ENCODE results near the gene LARGE1. TPM values are rescaled to one million over a fixed set of nuclear protein-coding genes. Genes with fewer than 3 reads are reported as not detected.

Gene LARGE1
- total and polyA plus RNA-seq, 10 donors, result 1.9 to 35.8 (median 22.8) TPM

GRCh38 chr22:33652615-33653014 lies 267.7 kb downstream of the LARGE1 start:
- no peak for TF ChIP-seq POLR2A (IDR thresholded peaks at IDR 0.05)
- TF ChIP-seq POLR2AphosphoS5 (IDR thresholded peaks at IDR 0.05), result no peak
- TF ChIP-seq CTCF (IDR thresholded peaks at IDR 0.05 in 8 of 11, conservative IDR thresholded peaks at IDR 0.05 in 3 of 11), result no peak
- H3K4me1 ChIP-seq, result no peaks in the 10 kb centered on the region
- intact Hi-C loops (cut with DNase I; ENCODE audit: low total_unique reads), result no loop called here
- no peak for DNase-seq
- no peak overlapping the region for H3K4me3 ChIP-seq
- H3K36me3 ChIP-seq, result peaks cover 0 to 20% (median 0%) of the 10 kb centered on the region in 6 donors
- H3K27me3 ChIP-seq (replicated peaks in 1 of 7), result no peaks in the 10 kb centered on the region
- no peak overlapping the region for H3K27ac ChIP-seq
- WGBS, 5 donors, result 67 to 88% (median 80%) methylated on average over 5 of the region's 5 CpGs
- peaks cover 0 to 38% (median 8%) of the 10 kb centered on the region in 8 donors for H3K9me3 ChIP-seq

GRCh38 chr22:33650244-33650643 lies 270.0 kb downstream of the LARGE1 start:
- DNase-seq, result no peak
- 85 to 91% (median 89%) methylated on average over 19 to 22 of the region's 22 CpGs for WGBS, 5 donors
- Histone ChIP-seq H3K27ac (no peak overlapping the region), H3K27me3 (replicated peaks in 1 of 7) (no peaks in the 10 kb centered on the region), H3K9me3 (peaks cover 0 to 41% (median 18%) of the 10 kb centered on the region in 8 donors), H3K4me3 (no peak overlapping the region), H3K4me1 (no peaks in the 10 kb centered on the region), H3K36me3 (peaks cover 0 to 20% (median 0%) of the 10 kb centered on the region in 6 donors)
- TF ChIP-seq POLR2AphosphoS5 (IDR thresholded peaks at IDR 0.05), result no peak
- no peak for TF ChIP-seq POLR2A (IDR thresholded peaks at IDR 0.05)
- TF ChIP-seq CTCF (IDR thresholded peaks at IDR 0.05 in 8 of 11, conservative IDR thresholded peaks at IDR 0.05 in 3 of 11), result no peak
- intact Hi-C loops (cut with DNase I; ENCODE audit: low total_unique reads), result no loop called here

- Histone ChIP-seq H3K9me3 (peaks cover 0 to 53% (median 30%) of the 10 kb centered on the region in 8 donors), H3K36me3 (peaks cover 0 to 20% (median 0%) of the 10 kb centered on the region in 6 donors), H3K4me1 (no peaks in the 10 kb centered on the region), H3K27me3 (replicated peaks in 1 of 7) (no peaks in the 10 kb centered on the region), H3K27ac (no peak overlapping the region), H3K4me3 (no peak overlapping the region)
- intact Hi-C loops (cut with DNase I; ENCODE audit: low total_unique reads), result no loop called here
- TF ChIP-seq POLR2A (IDR thresholded peaks at IDR 0.05) (no peak), POLR2AphosphoS5 (IDR thresholded peaks at IDR 0.05) (no peak), CTCF (IDR thresholded peaks at IDR 0.05 in 8 of 11, conservative IDR thresholded peaks at IDR 0.05 in 3 of 11) (no peak)
- no peak for DNase-seq
- whole genome bisulfite sequencing, 5 donors, result 78 to 91% (median 83%) methylated on average over 3 of the region's 3 CpGs
Measured at GRCh38 chr22:33648478-33648877, 271.8 kb downstream of the LARGE1 start.

GRCh38 chr22:33640900-33641299 lies 279.4 kb downstream of the LARGE1 start:
- H3K4me3 ChIP-seq, result no peak overlapping the region
- no peaks in the 10 kb centered on the region for H3K4me1 ChIP-seq
- H3K27me3 ChIP-seq (replicated peaks in 1 of 7), result no peaks in the 10 kb centered on the region
- 89 to 93% (median 92%) methylated on average over 4 to 7 of the region's 7 CpGs for WGBS, 5 donors
- TF ChIP-seq CTCF (IDR thresholded peaks at IDR 0.05 in 8 of 11, conservative IDR thresholded peaks at IDR 0.05 in 3 of 11) (no peak), POLR2AphosphoS5 (IDR thresholded peaks at IDR 0.05) (no peak), POLR2A (IDR thresholded peaks at IDR 0.05) (no peak)
- no peak for DNase-seq
- H3K9me3 ChIP-seq, result peaks cover 0 to 68% (median 39%) of the 10 kb centered on the region in 8 donors
- H3K27ac ChIP-seq, result no peak overlapping the region
- peaks cover 0 to 7% (median 0%) of the 10 kb centered on the region in 6 donors for H3K36me3 ChIP-seq
- intact Hi-C loops (cut with DNase I; ENCODE audit: low total_unique reads), result no loop called here
